Uterus (tissue), 4 donors: Measurements from ENCODE around the gene BCORL1. TPM values are rescaled to one million over a fixed set of nuclear protein-coding genes. Genes with fewer than 3 reads are reported as not detected.

Source experiments
- DNase-seq, 2 donors: peaks; one replicate each; pipeline ENCODE4 v3.0.0-alpha.2; 2019 to 2020
- H3K27ac ChIP-seq, 2 donors: fragments of 200-600 bp; sonication (generic); 1 replicate in 1 of 2; 2 replicates in 1 of 2; pipeline ENCODE4 v1.5.1; 2016 to 2018
- H3K27me3 ChIP-seq, 2 donors: fragments of 200-600 bp; sonication (generic); one replicate each; pipeline ENCODE4 v1.5.1; 2018 to 2019; ENCODE audit warnings: control low read depth in 1 of 2
- H3K36me3 ChIP-seq, 2 donors: fragments of 200-600 bp; sonication (generic); one replicate each; pipeline ENCODE4 v1.5.1; 2019; ENCODE audit warnings: control low read depth in 1 of 2
- H3K4me1 ChIP-seq, 2 donors: fragments of 200-600 bp; sonication (generic); one replicate each; pipeline ENCODE4 v1.5.1; 2018 to 2019; ENCODE audit warnings: control low read depth in 1 of 2
- H3K4me3 ChIP-seq, 2 donors: fragments of 200-600 bp; sonication (generic); 1 replicate in 1 of 2; 2 replicates in 1 of 2; pipeline ENCODE4 v1.5.1; 2018 to 2019; ENCODE audit warnings: mild to moderate bottlenecking in 1 of 2
- H3K9me3 ChIP-seq, 2 donors: fragments of 200-600 bp; sonication (generic); one replicate each; pipeline ENCODE4 v1.5.1; 2019; ENCODE audit warnings: control low read depth in 1 of 2
- CTCF ChIP-seq, 4 experiments: fragments of 200-600 bp in 2 of 4; fragments of 450-650 bp in 2 of 4; sonication (generic) in 2 of 4; IDR thresholded peaks; one replicate each; pipeline ENCODE4 v1.5.1; 2016 to 2019; ENCODE audit warnings: antibody characterized with exemption in 4 of 4, mild to moderate bottlenecking in 2 of 4, moderate library complexity in 1 of 4
- POLR2A ChIP-seq, 2 donors: fragments of 450-650 bp; IDR thresholded peaks; one replicate each; pipeline ENCODE4 v1.6.1; 2016; ENCODE audit warnings: antibody characterized with exemption in 2 of 2, mild to moderate bottlenecking in 1 of 2, moderate library complexity in 1 of 2
- intact Hi-C: fragments of 100-400 bp; cut with DNase I; formaldehyde crosslinking; loops from one replicate; pipeline ENCODE4 v1.15.1; 2023; ENCODE audit warnings: low total_unique reads
- total RNA-seq, 4 donors: library from RNA; depleted of rRNA in 3 of 4; stranded (reverse); fragments of >200 nt in 3 of 4; gene quantifications; one replicate each; pipeline versions ENCODE4 v1.1.0 to v1.2.4, GENCODE V29; 2014 to 2023
- donor health status: DM: yes; HTN: yes; CAD: no.

The BCORL1 gene
- total RNA-seq, 4 donors from 2014 or later = 0.26 to 50.8 (median 4.3) TPM

GRCh38 chrX:130015181-130015580 is 32.7 kb downstream of the BCORL1 start:
- no peaks in the 10 kb centered on the region for H3K4me1 ChIP-seq
- intact Hi-C loops = no loop called here
- no peaks in the 10 kb centered on the region for H3K36me3 ChIP-seq
- H3K4me3 ChIP-seq = no peak overlapping the region
- TF ChIP-seq POLR2A (IDR thresholded peaks at IDR 0.05) (no peak), CTCF (IDR thresholded peaks at IDR 0.05) (no peak)
- DNase-seq = no peak
- H3K27ac ChIP-seq = no peak overlapping the region
- H3K27me3 ChIP-seq = no peaks in the 10 kb centered on the region
- no peaks in the 10 kb centered on the region for H3K9me3 ChIP-seq

- no peak for DNase-seq
- no peaks in the 10 kb centered on the region for H3K4me1 ChIP-seq
- no peak for TF ChIP-seq POLR2A (IDR thresholded peaks at IDR 0.05)
- no peak for TF ChIP-seq CTCF (IDR thresholded peaks at IDR 0.05)
- H3K36me3 ChIP-seq = no peaks in the 10 kb centered on the region
- H3K27ac ChIP-seq = no peak overlapping the region
- no peaks in the 10 kb centered on the region for H3K27me3 ChIP-seq
- H3K4me3 ChIP-seq = no peak overlapping the region
- intact Hi-C loops = no loop called here
- H3K9me3 ChIP-seq = no peaks in the 10 kb centered on the region
These were observed 35.7 kb downstream of the BCORL1 start for GRCh38 chrX:130018143-130018542.

GRCh38 chrX:130020661-130021324 is 38.4 kb downstream of the BCORL1 start:
- no peak for TF ChIP-seq CTCF (IDR thresholded peaks at IDR 0.05)
- no peak for TF ChIP-seq POLR2A (IDR thresholded peaks at IDR 0.05)
- Histone ChIP-seq H3K9me3 (no peaks in the 10 kb centered on the region), H3K27me3 (no peaks in the 10 kb centered on the region), H3K4me3 (no peak overlapping the region), H3K36me3 (no peaks in the 10 kb centered on the region), H3K4me1 (no peaks in the 10 kb centered on the region), H3K27ac (no peak overlapping the region)
- intact Hi-C loops = no loop called here
- no peak for DNase-seq

- Histone ChIP-seq H3K9me3 (no peaks in the 10 kb centered on the region), H3K4me3 (no peak overlapping the region), H3K27me3 (no peaks in the 10 kb centered on the region), H3K4me1 (no peaks in the 10 kb centered on the region), H3K36me3 (no peaks in the 10 kb centered on the region), H3K27ac (no peak overlapping the region)
- peak; percentile 66 to 68 for DNase-seq
- intact Hi-C loops = no loop called here
- TF ChIP-seq POLR2A (IDR thresholded peaks at IDR 0.05) = no peak
- no peak for TF ChIP-seq CTCF (IDR thresholded peaks at IDR 0.05)
These were observed 41.7 kb downstream of the BCORL1 start for GRCh38 chrX:130024127-130024526.

- no peaks in the 10 kb centered on the region for H3K4me1 ChIP-seq
- H3K9me3 ChIP-seq = no peaks in the 10 kb centered on the region
- H3K4me3 ChIP-seq = no peak overlapping the region
- no peak overlapping the region for H3K27ac ChIP-seq
- DNase-seq = no peak
- TF ChIP-seq CTCF (IDR thresholded peaks at IDR 0.05) = no peak
- no peak for TF ChIP-seq POLR2A (IDR thresholded peaks at IDR 0.05)
- H3K36me3 ChIP-seq = no peaks in the 10 kb centered on the region
- intact Hi-C loops = no loop called here
- H3K27me3 ChIP-seq = no peaks in the 10 kb centered on the region
These were observed 42.8 kb downstream of the BCORL1 start for GRCh38 chrX:130025256-130025655.
